Thyroid gland (tissue), 4 donors: ENCODE results near the gene ARHGEF4. TPM values are rescaled to one million over a fixed set of nuclear protein-coding genes. Genes with fewer than 3 reads are reported as not detected.

Source experiments
- DNase-seq, 2 donors: peaks; one replicate each; pipeline ENCODE4 v3.0.0-alpha.2; 2019
- H3K27ac ChIP-seq, 3 donors: fragments of 200-600 bp; sonication (generic); 1 replicate in 2 of 3; 2 replicates in 1 of 3; pipeline ENCODE4 v1.5.1; 2016 to 2019; ENCODE audit warnings: mild to moderate bottlenecking in 1 of 3, moderate library complexity in 1 of 3
- H3K27me3 ChIP-seq: fragments of 200-600 bp; sonication (generic); one replicate; pipeline ENCODE4 v1.5.1; 2019
- H3K36me3 ChIP-seq, 2 donors: fragments of 200-600 bp; sonication (generic); one replicate each; pipeline ENCODE4 v1.5.1; 2016 to 2019
- H3K4me1 ChIP-seq, 2 donors: fragments of 200-600 bp; sonication (generic); one replicate each; pipeline ENCODE4 v1.5.1; 2017 to 2019
- H3K4me3 ChIP-seq, 3 donors: fragments of 200-600 bp; sonication (generic); replicated peaks in 1 of 3; 1 replicate in 2 of 3; 2 replicates in 1 of 3; pipeline ENCODE4 v1.5.1; 2016; ENCODE audit warnings: mild to moderate bottlenecking in 1 of 3
- H3K9me3 ChIP-seq: fragments of 200-600 bp; sonication (generic); one replicate; pipeline ENCODE4 v1.5.1; 2017
- POLR2A ChIP-seq, 2 donors: fragments of 450-650 bp; IDR thresholded peaks; one replicate each; pipeline ENCODE4 v1.6.1; 2017; ENCODE audit warnings: antibody characterized with exemption in 2 of 2, mild to moderate bottlenecking in 2 of 2, moderate library complexity in 1 of 2
- whole genome bisulfite sequencing, 2 donors: methylation state at CpG; one replicate each; pipeline ENCODE4 v1.1.5; 2017; 5-methylcytosine and 5-hydroxymethylcytosine counted together
- intact Hi-C: fragments of 100-400 bp; cut with DNase I; formaldehyde crosslinking; loops from one replicate; pipeline ENCODE4 v1.15.1; 2023
- total RNA-seq, 4 donors: library from RNA; depleted of rRNA; stranded (reverse); fragments of >200 nt; gene quantifications; one replicate each; pipeline ENCODE4 v1.2.3, GENCODE V29; 2016
- TF ChIP-seq, protein P1 (sequence below), 6 experiments: fragments of 200-600 bp in 3 of 6; fragments of 450-650 bp in 3 of 6; sonication (generic) in 3 of 6; IDR thresholded peaks; one replicate each; pipeline ENCODE4 v1.5.1; 2016 to 2019; ENCODE audit warnings: antibody characterized with exemption in 6 of 6, mild to moderate bottlenecking in 2 of 6, inconsistent platforms in 1 of 6, moderate library complexity in 1 of 6

Gene ARHGEF4
- total RNA-seq, 4 donors from 2014 or later: 15.6 to 24.3 (median 22.5) TPM

DNA sequence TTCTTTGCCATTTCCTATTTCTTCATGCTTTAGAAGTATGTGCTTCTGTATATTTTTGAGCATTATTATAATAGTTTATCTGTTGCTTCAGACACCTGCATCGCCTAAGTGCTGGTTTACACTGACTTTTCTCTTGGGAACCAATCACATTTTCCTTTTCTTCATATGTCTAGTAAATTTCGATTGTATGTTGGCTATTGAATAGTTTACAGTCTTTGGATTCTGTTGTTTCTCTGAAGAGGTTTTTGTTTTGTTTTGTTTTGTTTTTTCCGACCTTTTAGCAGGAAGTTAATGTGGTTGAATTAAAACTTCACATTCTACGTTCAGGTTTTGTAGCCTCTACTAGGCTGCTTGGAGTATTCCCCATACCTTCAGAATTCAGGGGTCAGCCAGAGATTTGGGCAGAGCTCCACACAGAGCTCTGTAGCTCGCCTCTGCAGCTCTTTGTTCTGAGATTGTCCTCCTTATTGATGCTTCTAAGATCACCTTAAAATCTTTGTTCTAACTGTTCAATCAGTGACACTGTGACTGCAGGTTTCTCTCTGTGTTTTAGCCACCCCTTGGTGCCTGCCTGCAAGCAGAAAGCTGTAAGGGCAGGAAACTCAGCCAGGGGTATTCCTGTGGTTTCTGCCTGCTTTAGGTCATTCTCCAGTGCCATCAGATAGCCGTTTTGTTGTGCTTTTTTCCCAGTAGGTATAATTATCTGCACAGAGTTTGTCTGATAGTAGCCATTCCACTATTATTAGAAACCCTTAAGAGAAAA lies 173.2 kb downstream of the ARHGEF4 start:
- intact Hi-C loops: no loop called here
- H3K36me3 ChIP-seq: no peaks in the 10 kb centered on the region
- TF ChIP-seq POLR2A (IDR thresholded peaks at IDR 0.05): no peak
- TF ChIP-seq, protein P1, sequence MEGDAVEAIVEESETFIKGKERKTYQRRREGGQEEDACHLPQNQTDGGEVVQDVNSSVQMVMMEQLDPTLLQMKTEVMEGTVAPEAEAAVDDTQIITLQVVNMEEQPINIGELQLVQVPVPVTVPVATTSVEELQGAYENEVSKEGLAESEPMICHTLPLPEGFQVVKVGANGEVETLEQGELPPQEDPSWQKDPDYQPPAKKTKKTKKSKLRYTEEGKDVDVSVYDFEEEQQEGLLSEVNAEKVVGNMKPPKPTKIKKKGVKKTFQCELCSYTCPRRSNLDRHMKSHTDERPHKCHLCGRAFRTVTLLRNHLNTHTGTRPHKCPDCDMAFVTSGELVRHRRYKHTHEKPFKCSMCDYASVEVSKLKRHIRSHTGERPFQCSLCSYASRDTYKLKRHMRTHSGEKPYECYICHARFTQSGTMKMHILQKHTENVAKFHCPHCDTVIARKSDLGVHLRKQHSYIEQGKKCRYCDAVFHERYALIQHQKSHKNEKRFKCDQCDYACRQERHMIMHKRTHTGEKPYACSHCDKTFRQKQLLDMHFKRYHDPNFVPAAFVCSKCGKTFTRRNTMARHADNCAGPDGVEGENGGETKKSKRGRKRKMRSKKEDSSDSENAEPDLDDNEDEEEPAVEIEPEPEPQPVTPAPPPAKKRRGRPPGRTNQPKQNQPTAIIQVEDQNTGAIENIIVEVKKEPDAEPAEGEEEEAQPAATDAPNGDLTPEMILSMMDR (IDR thresholded peaks at IDR 0.05): no peak
- DNase-seq: no peak
- H3K4me3 ChIP-seq: no peak overlapping the region
- no peaks in the 10 kb centered on the region for H3K9me3 ChIP-seq
- H3K27me3 ChIP-seq: no peaks in the 10 kb centered on the region
- 74 to 88% methylated on average over 6 of the region's 6 CpGs for WGBS, 2 donors
- no peak overlapping the region for H3K27ac ChIP-seq
- no peaks in the 10 kb centered on the region for H3K4me1 ChIP-seq

DNA sequence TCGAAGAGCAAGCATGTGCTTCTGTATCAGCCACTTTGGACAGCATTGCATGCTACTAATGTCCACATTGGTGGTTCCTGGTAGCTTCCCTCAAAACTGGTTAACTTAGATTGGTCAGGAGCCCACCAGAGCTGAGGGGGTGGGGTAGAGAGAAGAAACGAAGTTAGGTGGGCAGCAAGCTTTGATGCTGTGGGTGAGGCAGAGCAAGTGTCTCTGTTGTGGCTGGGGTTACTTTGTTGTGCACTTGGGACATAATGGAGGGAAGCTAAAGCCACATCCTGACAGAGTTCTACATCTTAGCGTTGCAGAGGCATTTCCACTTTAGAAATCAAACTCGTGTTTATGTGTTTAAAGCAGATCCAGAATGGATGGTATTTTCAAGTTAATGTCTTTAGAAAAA lies 173.9 kb downstream of the ARHGEF4 start:
- intact Hi-C loops: no loop called here
- no peak overlapping the region for H3K27ac ChIP-seq
- whole genome bisulfite sequencing, 2 donors: 77 to 91% methylated on average over 4 of the region's 4 CpGs
- no peaks in the 10 kb centered on the region for H3K36me3 ChIP-seq
- no peak overlapping the region for H3K4me3 ChIP-seq
- no peaks in the 10 kb centered on the region for H3K4me1 ChIP-seq
- no peak for TF ChIP-seq POLR2A (IDR thresholded peaks at IDR 0.05)
- TF ChIP-seq, protein P1 (IDR thresholded peaks at IDR 0.05): no peak
- no peak for DNase-seq
- H3K27me3 ChIP-seq: no peaks in the 10 kb centered on the region
- no peaks in the 10 kb centered on the region for H3K9me3 ChIP-seq

DNA sequence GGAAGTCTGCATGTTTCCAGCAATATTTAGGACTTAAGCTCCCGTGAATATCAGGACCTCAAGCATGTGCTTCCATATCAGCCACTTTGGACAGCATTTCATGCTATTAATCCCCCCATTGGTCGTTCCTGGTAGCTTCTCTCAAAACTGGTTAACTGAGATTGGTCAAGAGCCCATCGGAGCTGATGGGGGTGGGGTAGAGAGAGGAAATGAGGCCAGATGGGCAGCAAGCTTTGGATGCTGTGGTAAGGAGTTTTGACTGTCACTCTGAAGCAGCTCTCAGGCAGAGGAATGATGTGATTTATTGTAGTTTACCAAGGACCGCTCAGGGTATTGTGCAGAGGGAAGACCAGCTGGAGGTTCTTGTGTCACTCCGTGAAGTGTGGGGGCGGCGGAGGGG lies 174.8 kb downstream of the ARHGEF4 start:
- intact Hi-C loops: no loop called here
- DNase-seq: no peak

GRCh38 chr2:131014141-131014540 lies 177.4 kb downstream of the ARHGEF4 start:
- no peak for DNase-seq
- intact Hi-C loops: no loop called here
- no peak for TF ChIP-seq POLR2A (IDR thresholded peaks at IDR 0.05)
- TF ChIP-seq, protein P1 (IDR thresholded peaks at IDR 0.05): no peak
- Histone ChIP-seq H3K27ac (no peak overlapping the region), H3K4me3 (no peak overlapping the region), H3K27me3 (no peaks in the 10 kb centered on the region), H3K4me1 (peaks cover 16 to 17% of the 10 kb centered on the region in 2 donors), H3K36me3 (no peaks in the 10 kb centered on the region), H3K9me3 (no peaks in the 10 kb centered on the region)

More for the DNA sequence above, 174.8 kb downstream of the ARHGEF4 start:
- Histone ChIP-seq H3K9me3 (no peaks in the 10 kb centered on the region), H3K4me3 (no peak overlapping the region), H3K36me3 (no peaks in the 10 kb centered on the region), H3K27ac (no peak overlapping the region), H3K27me3 (no peaks in the 10 kb centered on the region), H3K4me1 (peaks cover 4 to 7% of the 10 kb centered on the region in 2 donors)
- 67 to 69% methylated on average over 7 of the region's 7 CpGs for WGBS, 2 donors
- TF ChIP-seq POLR2A (IDR thresholded peaks at IDR 0.05): no peak
- TF ChIP-seq, protein P1 (IDR thresholded peaks at IDR 0.05): no peak

GRCh38 chr2:131015764-131016163 lies 179.1 kb downstream of the ARHGEF4 start:
- Histone ChIP-seq H3K9me3 (no peaks in the 10 kb centered on the region), H3K27me3 (no peaks in the 10 kb centered on the region), H3K4me1 (peaks cover 16 to 17% of the 10 kb centered on the region in 2 donors), H3K27ac (peak overlapping the region in 1 of 3 donors; percentile 37), H3K36me3 (no peaks in the 10 kb centered on the region), H3K4me3 (no peak overlapping the region)
- DNase-seq: no peak
- TF ChIP-seq, protein P1 (IDR thresholded peaks at IDR 0.05): no peak
- TF ChIP-seq POLR2A (IDR thresholded peaks at IDR 0.05): no peak
- 93 to 96% methylated on average over 11 of the region's 11 CpGs for WGBS, 2 donors
- intact Hi-C loops: no loop called here
